GM18870 (cell line): Measurements from ENCODE around the gene IFI27L1.

ENCODE experiments used
- ATAC-seq: cut with Tn5 transposase; IDR thresholded peaks from one replicate; pipeline ENCODE4 v1.9.1; 2021; ENCODE audit warnings: moderate library complexity; ENCODE audit not compliant: unreplicated experiment

Gene IFI27L1

GRCh38 chr14:94113490-94113889 lies 32.4 kb downstream of the IFI27L1 start:
- ATAC-seq: no peak

GRCh38 chr14:94113908-94114588 lies 32.9 kb downstream of the IFI27L1 start:
- ATAC-seq: no peak

- no peak for ATAC-seq
Observed at GRCh38 chr14:94114589-94115057, 33.5 kb downstream of the IFI27L1 start.

GRCh38 chr14:94115058-94115591 lies 34.0 kb downstream of the IFI27L1 start:
- ATAC-seq: no peak

- no peak for ATAC-seq
Observed at GRCh38 chr14:94115631-94116030, 34.5 kb downstream of the IFI27L1 start.

GRCh38 chr14:94116701-94117100 lies 35.6 kb downstream of the IFI27L1 start:
- ATAC-seq: no peak

- ATAC-seq: no peak
Observed at GRCh38 chr14:94117856-94118255, 36.7 kb downstream of the IFI27L1 start.

GRCh38 chr14:94119071-94119470 lies 38.0 kb downstream of the IFI27L1 start:
- no peak for ATAC-seq

- no peak for ATAC-seq
Observed at GRCh38 chr14:94120667-94121340, 39.7 kb downstream of the IFI27L1 start.

- ATAC-seq: no peak
Observed at GRCh38 chr14:94121485-94121884, 40.4 kb downstream of the IFI27L1 start.

- ATAC-seq: no peak
Observed at GRCh38 chr14:94122438-94122837, 41.3 kb downstream of the IFI27L1 start.

- ATAC-seq: no peak
Observed at GRCh38 chr14:94123296-94123695, 42.2 kb downstream of the IFI27L1 start.

GRCh38 chr14:94123868-94124267 lies 42.8 kb downstream of the IFI27L1 start:
- ATAC-seq: no peak

GRCh38 chr14:94124582-94125377 lies 43.7 kb downstream of the IFI27L1 start:
- ATAC-seq: no peak

- ATAC-seq: no peak
Observed at GRCh38 chr14:94125659-94126418, 44.7 kb downstream of the IFI27L1 start.

GRCh38 chr14:94126419-94126677 lies 45.2 kb downstream of the IFI27L1 start:
- no peak for ATAC-seq

- no peak for ATAC-seq
Observed at GRCh38 chr14:94126800-94127199, 45.7 kb downstream of the IFI27L1 start.

GRCh38 chr14:94127330-94127729 lies 46.2 kb downstream of the IFI27L1 start:
- no peak for ATAC-seq

- no peak for ATAC-seq
Observed at GRCh38 chr14:94128216-94128839, 47.2 kb downstream of the IFI27L1 start.

- ATAC-seq: no peak
Observed at GRCh38 chr14:94129111-94129757, 48.1 kb downstream of the IFI27L1 start, which contains the start of gene IFI27L2. Gene IFI27L2, minus strand, starts transcription at chr14:94129604. Its CDS starts 40 bp downstream, at chr14:94129564.
